Chondrocyte (in vitro differentiated cells): ENCODE results near the gene ALDH1A3. TPM values are rescaled to one million over a fixed set of nuclear protein-coding genes. Genes with fewer than 3 reads are reported as not detected.

Source experiments
- DNase-seq: peaks from one replicate; pipeline ENCODE4 v3.0.0; 2021; ENCODE audit warnings: mixed read lengths, low spot score
- H3K27ac Mint-ChIP-seq: one replicate; pipeline ENCODE4 v1.8.0; 2021; ENCODE audit warnings: mild to moderate bottlenecking, moderate library complexity, mixed read lengths; ENCODE audit not compliant: unreplicated experiment
- H3K27me3 Mint-ChIP-seq: 2 replicates; pipeline ENCODE4 v1.8.0; 2021; ENCODE audit warnings: low read depth, mixed read lengths
- H3K36me3 Mint-ChIP-seq: 2 replicates; pipeline ENCODE4 v1.8.0; 2021; ENCODE audit warnings: low read depth, mixed read lengths
- H3K4me1 Mint-ChIP-seq: 2 replicates; pipeline ENCODE4 v1.8.0; 2021; ENCODE audit warnings: low read depth, mild to moderate bottlenecking, mixed read lengths
- H3K4me3 Mint-ChIP-seq: one replicate; pipeline ENCODE4 v1.8.0; 2021; ENCODE audit warnings: mild to moderate bottlenecking, moderate library complexity, mixed read lengths; ENCODE audit not compliant: unreplicated experiment
- H3K9me3 Mint-ChIP-seq: 2 replicates; pipeline ENCODE4 v1.8.0; 2021; ENCODE audit warnings: low read depth, mixed read lengths
- CTCF ChIP-seq: fragments of 200-600 bp; sonication (generic); IDR thresholded peaks from 2 replicates; pipeline ENCODE4 v1.5.0; 2021; ENCODE audit warnings: antibody characterized with exemption, mild to moderate bottlenecking, moderate library complexity
- total RNA-seq: library from RNA; stranded (reverse); gene quantifications from 3 replicates; pipeline ENCODE4 v1.2.1, GENCODE V29; 2021

ALDH1A3 gene
- total RNA-seq, 1 donor from 2014 or later = 0.55 TPM

GRCh38 chr15:100852630-100853029, 27.0 kb upstream of the ALDH1A3 start:
- Mint-ChIP-seq H3K27ac (no peak overlapping the region), H3K27me3 (peaks cover 9% of the 10 kb centered on the region), H3K9me3 (no peaks in the 10 kb centered on the region), H3K4me3 (no peak overlapping the region), H3K4me1 (peaks cover 2% of the 10 kb centered on the region), H3K36me3 (no peaks in the 10 kb centered on the region)
- no peak for TF ChIP-seq CTCF
- no peak for DNase-seq

GRCh38 chr15:100853676-100854440, 25.8 kb upstream of the ALDH1A3 start:
- Mint-ChIP-seq H3K4me3 (no peak overlapping the region), H3K9me3 (no peaks in the 10 kb centered on the region), H3K4me1 (peaks cover 2% of the 10 kb centered on the region), H3K36me3 (no peaks in the 10 kb centered on the region), H3K27ac (no peak overlapping the region), H3K27me3 (peaks cover 11% of the 10 kb centered on the region)
- no peak for TF ChIP-seq CTCF
- no peak for DNase-seq

GRCh38 chr15:100856867-100857266, 22.8 kb upstream of the ALDH1A3 start:
- H3K27ac Mint-ChIP-seq = no peak overlapping the region
- TF ChIP-seq CTCF = no peak
- no peaks in the 10 kb centered on the region for H3K36me3 Mint-ChIP-seq
- no peak for DNase-seq
- no peaks in the 10 kb centered on the region for H3K9me3 Mint-ChIP-seq
- H3K4me3 Mint-ChIP-seq = no peak overlapping the region
- H3K27me3 Mint-ChIP-seq = peaks cover 11% of the 10 kb centered on the region
- H3K4me1 Mint-ChIP-seq = peaks cover 2% of the 10 kb centered on the region

GRCh38 chr15:100858294-100858693, 21.3 kb upstream of the ALDH1A3 start:
- Mint-ChIP-seq H3K9me3 (no peaks in the 10 kb centered on the region), H3K36me3 (no peaks in the 10 kb centered on the region), H3K27ac (no peak overlapping the region), H3K27me3 (peaks cover 11% of the 10 kb centered on the region), H3K4me3 (no peak overlapping the region), H3K4me1 (peaks cover 5% of the 10 kb centered on the region)
- TF ChIP-seq CTCF = no peak
- no peak for DNase-seq

- no peak for DNase-seq
- Mint-ChIP-seq H3K27me3 (peaks cover 9% of the 10 kb centered on the region), H3K4me1 (peaks cover 10% of the 10 kb centered on the region), H3K36me3 (no peaks in the 10 kb centered on the region), H3K4me3 (no peak overlapping the region), H3K9me3 (no peaks in the 10 kb centered on the region), H3K27ac (no peak overlapping the region)
- no peak for TF ChIP-seq CTCF
Measured at GRCh38 chr15:100859970-100860828, 19.4 kb upstream of the ALDH1A3 start.
